Mammary epithelial cell (primary cell): ENCODE measurements around the gene NUP160.

Experiments used
- EZH2 ChIP-seq: IDR thresholded peaks from 2 replicates; pipeline ENCODE4 v1.6.1; 2012; ENCODE audit warnings: low read length, inconsistent platforms, borderline replicate concordance
- TF ChIP-seq, protein P1 (sequence below), 2 donors: IDR thresholded peaks in 1 of 2; conservative IDR thresholded peaks in 1 of 2; 2 replicates each; pipeline ENCODE4 v1.5.1; 2011 to 2012; ENCODE audit warnings: inconsistent platforms in 2 of 2, low read length in 2 of 2, mild to moderate bottlenecking in 2 of 2, control low read depth in 1 of 2, low read depth in 1 of 2; ENCODE audit not compliant: insufficient read depth in 1 of 2; ENCODE audit errors: extremely low read depth in 1 of 2

DNA sequence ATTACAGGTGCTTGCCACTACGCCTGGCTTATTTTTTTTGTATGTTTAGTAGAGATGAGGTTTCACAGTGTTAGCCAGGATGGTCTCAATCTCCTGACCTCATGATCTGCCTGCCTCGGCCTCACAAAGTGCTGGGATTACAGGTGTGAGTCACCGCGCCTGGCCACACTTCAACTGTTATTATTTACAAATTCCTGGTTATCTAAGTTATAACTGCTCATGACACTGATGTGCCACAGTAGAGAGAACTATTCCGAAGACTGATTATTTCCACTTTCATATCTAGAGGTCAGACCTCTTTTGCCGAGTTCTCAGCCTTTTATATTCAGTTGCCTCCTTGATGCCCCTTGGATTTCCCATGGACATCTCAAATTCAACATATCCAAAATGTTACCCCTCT lies 3.9 kb upstream of the NUP160 start:
- TF ChIP-seq, protein P1, sequence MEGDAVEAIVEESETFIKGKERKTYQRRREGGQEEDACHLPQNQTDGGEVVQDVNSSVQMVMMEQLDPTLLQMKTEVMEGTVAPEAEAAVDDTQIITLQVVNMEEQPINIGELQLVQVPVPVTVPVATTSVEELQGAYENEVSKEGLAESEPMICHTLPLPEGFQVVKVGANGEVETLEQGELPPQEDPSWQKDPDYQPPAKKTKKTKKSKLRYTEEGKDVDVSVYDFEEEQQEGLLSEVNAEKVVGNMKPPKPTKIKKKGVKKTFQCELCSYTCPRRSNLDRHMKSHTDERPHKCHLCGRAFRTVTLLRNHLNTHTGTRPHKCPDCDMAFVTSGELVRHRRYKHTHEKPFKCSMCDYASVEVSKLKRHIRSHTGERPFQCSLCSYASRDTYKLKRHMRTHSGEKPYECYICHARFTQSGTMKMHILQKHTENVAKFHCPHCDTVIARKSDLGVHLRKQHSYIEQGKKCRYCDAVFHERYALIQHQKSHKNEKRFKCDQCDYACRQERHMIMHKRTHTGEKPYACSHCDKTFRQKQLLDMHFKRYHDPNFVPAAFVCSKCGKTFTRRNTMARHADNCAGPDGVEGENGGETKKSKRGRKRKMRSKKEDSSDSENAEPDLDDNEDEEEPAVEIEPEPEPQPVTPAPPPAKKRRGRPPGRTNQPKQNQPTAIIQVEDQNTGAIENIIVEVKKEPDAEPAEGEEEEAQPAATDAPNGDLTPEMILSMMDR (conservative IDR thresholded peaks at IDR 0.05 in 1 of 2, IDR thresholded peaks at IDR 0.05 in 1 of 2; ENCODE audit: extremely low read depth in 1 of 2, insufficient read depth in 1 of 2, low read depth in 1 of 2, low read length in 2 of 2) = no peak
- TF ChIP-seq EZH2 = no peak
